H4 (cell line): ENCODE data around the gene ATP9A. TPM values are rescaled to one million over a fixed set of nuclear protein-coding genes. Genes with fewer than 3 reads are reported as not detected.
A peak's percentile ranks its signal among the peaks of the same experiment; 100 is the strongest.
"Not testable (repeated sequence)": the region's sequence is repeated elsewhere in the genome, so short reads cannot be mapped to it uniquely, and the experiment has no call there.

Experiments
- DNase-seq: peaks from one replicate; pipeline ENCODE4 v3.0.0-alpha.2; 2015; ENCODE audit warnings: low spot score
- total RNA-seq: library from RNA; depleted of rRNA; stranded (reverse); fragments of >200 nt; shearing (Covaris generic); gene quantifications from 2 replicates; pipeline ENCODE4 v1.2.3, GENCODE V29; 2014

The ATP9A gene
- total RNA-seq, 1 experiment from 2014 or later = 4.1 TPM

GRCh38 chr20:51696304-51697071 is 71.7 kb downstream of the ATP9A start:
- no peak for DNase-seq

GRCh38 chr20:51695574-51696303 is 72.5 kb downstream of the ATP9A start:
- peak; percentile 78 for DNase-seq

- no peak for DNase-seq
Observed at GRCh38 chr20:51692806-51693400, 75.3 kb downstream of the ATP9A start.

- no peak for DNase-seq
Observed at GRCh38 chr20:51691703-51692102, 76.5 kb downstream of the ATP9A start.

- no peak for DNase-seq
Observed at GRCh38 chr20:51688600-51689244, 79.5 kb downstream of the ATP9A start.

GRCh38 chr20:51687630-51688029 is 80.6 kb downstream of the ATP9A start:
- DNase-seq = no peak

GRCh38 chr20:51687108-51687507 is 81.1 kb downstream of the ATP9A start:
- DNase-seq = peak; percentile 63

GRCh38 chr20:51685494-51685893 is 82.7 kb downstream of the ATP9A start:
- not testable (repeated sequence) for DNase-seq

- no peak for DNase-seq
Observed at GRCh38 chr20:51680067-51680749, 88.0 kb downstream of the ATP9A start.

- DNase-seq = no peak
Observed at GRCh38 chr20:51679254-51679921, 88.8 kb downstream of the ATP9A start.

GRCh38 chr20:51678026-51678697 is 90.0 kb downstream of the ATP9A start:
- DNase-seq = no peak

- no peak for DNase-seq
Observed at GRCh38 chr20:51668947-51669346, 99.2 kb downstream of the ATP9A start.

- DNase-seq = no peak
Observed at GRCh38 chr20:51668515-51668914, 99.7 kb downstream of the ATP9A start.

- DNase-seq = no peak
Observed at GRCh38 chr20:51667491-51667890, 100.7 kb downstream of the ATP9A start.

- no peak for DNase-seq
Observed at GRCh38 chr20:51667002-51667408, 101.2 kb downstream of the ATP9A start.

- DNase-seq = no peak
Observed at GRCh38 chr20:51666126-51666525, 102.1 kb downstream of the ATP9A start.

GRCh38 chr20:51665543-51666118 is 102.6 kb downstream of the ATP9A start:
- no peak for DNase-seq

GRCh38 chr20:51661609-51662178 is 106.5 kb downstream of the ATP9A start:
- peak; percentile 76 for DNase-seq

- DNase-seq = peak; percentile 51
Observed at GRCh38 chr20:51660672-51661608, 107.2 kb downstream of the ATP9A start.
